ENCODE data around the gene SYDE2.
"Not testable (repeated sequence)": the region's sequence is repeated elsewhere in the genome, so short reads cannot be mapped to it uniquely, and the experiment has no call there.

SYDE2 gene

DNA sequence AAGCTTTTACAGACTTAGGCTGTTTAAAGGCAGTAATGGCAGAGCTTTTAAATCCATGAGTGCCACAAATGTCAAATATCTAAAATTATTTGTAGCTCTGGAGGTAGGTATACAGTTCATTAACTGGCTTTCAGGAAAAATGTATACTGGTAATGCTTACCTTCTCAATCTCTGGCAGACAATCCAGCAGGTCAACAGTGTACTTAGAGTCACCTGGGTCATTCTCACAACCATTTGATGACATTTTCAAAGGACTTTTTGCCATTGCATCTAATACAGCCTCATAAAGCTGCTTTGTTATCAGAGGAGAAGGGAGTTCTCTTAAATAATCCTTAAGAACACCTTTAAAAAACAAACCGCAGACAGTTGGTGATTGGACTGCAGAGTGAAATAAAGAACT is 31.9 kb downstream of the SYDE2 start:
- no peak for DNase-seq

DNA sequence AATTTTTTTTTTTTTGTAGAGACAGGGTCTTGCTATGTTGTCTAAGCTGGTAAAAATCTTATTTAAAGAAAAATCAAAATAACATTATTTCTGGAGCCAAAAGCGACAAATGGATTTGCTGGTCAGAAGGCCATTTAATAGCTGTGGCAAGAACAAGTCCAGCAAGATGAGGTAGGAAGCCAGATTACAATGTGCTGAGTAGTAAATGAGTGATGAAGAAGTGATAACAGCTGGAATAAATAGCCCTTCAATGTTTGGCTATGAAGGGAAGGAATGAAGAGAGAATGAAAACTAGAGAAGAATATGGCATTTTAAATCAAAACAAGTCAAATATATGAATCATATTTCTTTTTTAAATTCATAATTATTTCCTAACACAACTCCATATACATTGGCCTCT is 34.5 kb downstream of the SYDE2 start:
- no peak for DNase-seq

GRCh38 chr1:85158910-85159309 is 41.9 kb downstream of the SYDE2 start:
- no peak for DNase-seq

DNA sequence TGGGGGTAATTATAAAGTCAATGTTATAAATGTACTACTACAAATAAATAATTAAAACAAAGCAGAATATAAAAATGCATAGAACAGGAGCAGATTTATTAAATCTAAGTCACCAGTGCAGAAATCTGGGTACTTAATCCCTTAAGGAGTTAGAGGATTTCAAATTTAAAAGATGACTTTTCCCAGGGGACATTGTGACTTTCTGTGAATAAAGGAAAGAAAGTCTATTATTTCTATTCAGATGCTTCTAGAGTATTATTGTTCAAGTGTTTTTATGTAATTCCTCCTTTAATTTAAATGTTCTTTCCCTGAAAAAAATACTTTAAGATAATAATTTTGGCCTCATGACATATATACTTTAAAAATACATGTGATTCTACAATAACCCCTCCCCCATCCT is 43.4 kb downstream of the SYDE2 start:
- no peak for DNase-seq

DNA sequence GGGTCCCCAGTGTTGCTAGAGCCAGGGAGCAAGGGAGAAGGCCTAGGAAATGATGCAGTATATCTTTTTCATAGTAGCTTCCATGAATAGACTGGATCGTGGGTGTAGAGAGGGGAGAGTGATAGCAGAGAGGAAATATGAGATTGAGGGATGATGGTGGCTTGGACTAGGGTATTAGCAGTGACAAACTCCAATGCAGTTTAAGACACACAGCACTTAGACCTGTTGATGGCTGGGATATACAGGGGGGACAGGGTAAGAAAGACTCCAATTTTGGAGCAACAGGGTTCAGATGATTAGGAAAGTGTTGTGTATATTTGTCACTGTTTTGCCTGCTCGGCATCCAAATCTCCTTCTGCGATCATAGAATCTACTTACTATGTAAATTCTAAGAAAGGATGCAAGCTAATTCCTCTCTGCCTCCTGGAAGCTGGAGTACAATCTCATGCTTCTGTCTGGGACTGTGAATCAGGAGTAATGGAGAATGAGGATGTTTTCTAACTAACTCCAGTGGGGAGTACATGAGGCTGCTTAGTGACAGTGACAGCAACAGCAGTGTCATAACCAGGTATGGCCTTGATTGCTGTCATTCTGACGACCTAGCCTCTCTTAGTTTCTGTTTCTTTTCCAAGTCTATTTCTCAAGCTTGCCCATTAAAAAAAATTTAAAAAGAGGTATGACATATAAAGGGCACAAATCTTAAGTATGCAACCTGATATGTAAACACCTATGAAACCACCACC is 47.5 kb downstream of the SYDE2 start:
- no peak for DNase-seq

GRCh38 chr1:85151446-85151845 is 49.4 kb downstream of the SYDE2 start:
- DNase-seq = no peak

DNA sequence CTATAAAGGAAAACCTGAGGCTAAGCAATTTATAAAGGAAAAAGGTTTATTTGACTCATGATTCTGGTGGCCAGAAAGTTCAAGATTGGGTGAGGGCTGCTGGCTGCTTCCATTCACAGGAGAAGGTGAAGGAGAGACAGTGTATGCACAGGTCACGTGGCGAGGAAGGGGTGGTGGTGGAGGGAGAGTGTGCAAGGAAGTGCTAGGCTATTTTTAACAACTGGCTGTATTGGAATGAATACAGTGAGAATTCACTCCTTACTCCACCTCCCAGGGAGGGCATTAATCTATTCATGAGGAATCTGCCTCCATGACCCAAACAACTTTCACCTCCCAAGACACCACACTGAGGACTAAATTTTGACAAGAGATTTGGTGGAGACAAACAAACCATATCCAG is 51.0 kb downstream of the SYDE2 start:
- no peak for DNase-seq

- no peak for DNase-seq
Measured at GRCh38 chr1:85148524-85149250, 52.1 kb downstream of the SYDE2 start.

GRCh38 chr1:85146972-85147359 is 53.9 kb downstream of the SYDE2 start:
- DNase-seq = no peak

DNA sequence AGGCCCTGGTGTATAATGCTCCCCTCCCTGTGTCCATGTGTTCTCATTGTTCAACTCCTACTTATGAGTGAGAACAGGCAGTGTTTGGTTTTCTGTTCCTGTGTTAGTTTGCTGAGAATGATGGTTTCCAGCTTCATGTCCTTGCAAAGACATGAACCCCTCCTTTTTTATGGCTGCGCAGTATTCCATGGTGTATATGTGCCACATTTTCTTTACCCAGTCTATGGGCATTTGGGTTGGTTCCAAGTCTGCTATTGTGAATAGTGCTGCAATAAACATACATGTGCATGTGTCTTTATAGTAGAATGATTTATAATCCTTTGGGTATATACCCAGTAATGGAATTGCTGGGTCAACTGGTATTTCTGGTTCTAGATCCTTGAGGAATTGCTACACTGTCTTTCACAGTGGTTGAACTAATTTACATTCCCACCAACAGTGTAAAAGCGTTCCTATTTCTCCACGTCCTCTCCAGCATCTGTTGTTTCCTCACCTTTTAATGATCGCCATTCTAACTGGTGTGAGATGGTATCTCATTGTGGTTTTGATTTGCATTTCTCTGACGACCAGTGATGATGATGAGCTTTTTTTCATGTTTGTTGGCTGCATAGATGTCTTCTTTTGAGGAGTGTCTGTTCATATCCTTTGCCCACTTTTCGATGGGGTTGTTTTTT is 54.4 kb downstream of the SYDE2 start:
- not testable (repeated sequence) for DNase-seq

DNA sequence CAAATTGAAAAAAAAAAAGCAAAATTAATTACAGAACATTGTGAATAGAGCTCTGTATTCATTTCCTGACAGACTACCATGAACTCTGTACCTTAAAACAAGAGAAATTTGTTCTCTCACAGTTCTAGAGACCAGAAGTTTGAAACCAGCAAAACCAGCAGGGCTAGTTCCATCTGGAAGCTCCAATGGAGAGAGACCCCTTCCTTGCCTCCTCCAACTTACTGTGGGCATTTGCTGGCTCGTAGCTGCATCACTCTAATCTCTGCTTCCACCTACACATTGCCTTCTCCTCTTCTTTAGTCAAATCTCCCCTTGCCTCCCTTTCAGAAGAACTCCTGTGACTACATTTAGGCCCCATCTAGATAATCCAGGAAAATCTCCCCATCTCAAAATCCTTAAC is 56.5 kb downstream of the SYDE2 start:
- no peak for DNase-seq

DNA sequence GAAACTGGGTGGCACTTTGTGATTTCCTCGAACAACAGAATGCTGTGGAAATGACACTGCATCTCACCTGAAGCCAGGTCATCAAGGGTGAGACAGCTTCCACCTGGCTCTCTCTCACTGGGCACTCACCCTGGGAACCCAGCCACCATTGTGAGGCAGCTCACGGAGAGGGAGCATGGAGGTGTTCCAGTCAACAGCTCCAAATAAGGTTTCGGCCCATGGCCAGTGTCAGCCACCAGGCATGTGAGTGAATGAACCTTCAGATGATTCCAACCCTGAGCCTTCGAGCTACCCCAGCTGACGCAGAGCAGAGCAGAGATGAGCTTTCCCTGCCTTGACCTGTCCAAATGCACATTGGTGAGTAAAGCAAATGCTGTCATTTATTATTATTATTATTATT is 58.1 kb downstream of the SYDE2 start:
- no peak for DNase-seq

DNA sequence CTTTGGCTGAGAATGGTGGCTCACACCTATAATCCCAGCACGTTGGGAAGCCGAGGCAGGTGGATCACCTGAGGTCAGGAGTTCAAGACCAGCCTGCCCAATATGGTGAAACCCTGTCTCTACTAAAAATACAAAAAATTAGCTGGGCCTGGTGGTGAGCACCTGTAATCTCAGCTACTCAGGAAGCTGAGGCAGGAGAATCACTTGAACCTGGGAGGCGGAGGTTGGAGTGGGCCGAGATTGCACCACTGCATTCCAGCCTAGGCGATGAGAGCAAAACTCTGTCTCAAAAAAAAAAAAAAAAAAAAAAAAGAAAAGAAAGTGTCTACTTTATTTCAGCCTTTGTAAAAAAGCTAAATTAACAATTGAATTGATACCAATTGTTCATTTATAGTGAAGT is 62.4 kb downstream of the SYDE2 start:
- not testable (repeated sequence) for DNase-seq

- DNase-seq = peak; percentile 99
Measured at GRCh38 chr1:85137660-85138059, 63.2 kb downstream of the SYDE2 start.

DNA sequence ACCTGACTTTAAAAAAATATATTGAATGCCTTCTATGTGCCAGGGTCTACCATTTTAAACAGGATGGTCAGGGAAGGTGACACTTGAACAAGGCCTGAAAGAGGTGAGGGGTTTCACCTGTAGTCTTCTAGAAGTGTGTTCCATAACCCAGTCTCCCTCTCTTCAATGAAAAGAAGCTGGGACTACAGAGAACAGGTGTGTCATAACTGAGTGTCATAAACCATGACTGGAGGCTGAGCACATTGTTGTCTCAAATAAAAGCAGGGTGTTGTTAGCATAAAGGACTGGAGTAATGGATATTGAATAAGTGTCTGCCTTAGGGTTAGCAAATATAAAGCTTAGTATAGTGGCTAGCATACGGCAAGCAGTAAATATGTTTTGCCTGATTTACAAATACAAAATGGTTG is 65.4 kb downstream of the SYDE2 start:
- peak; percentile 78 for DNase-seq

GRCh38 chr1:85134583-85135391 is 66.0 kb downstream of the SYDE2 start:
- DNase-seq = no peak

DNA sequence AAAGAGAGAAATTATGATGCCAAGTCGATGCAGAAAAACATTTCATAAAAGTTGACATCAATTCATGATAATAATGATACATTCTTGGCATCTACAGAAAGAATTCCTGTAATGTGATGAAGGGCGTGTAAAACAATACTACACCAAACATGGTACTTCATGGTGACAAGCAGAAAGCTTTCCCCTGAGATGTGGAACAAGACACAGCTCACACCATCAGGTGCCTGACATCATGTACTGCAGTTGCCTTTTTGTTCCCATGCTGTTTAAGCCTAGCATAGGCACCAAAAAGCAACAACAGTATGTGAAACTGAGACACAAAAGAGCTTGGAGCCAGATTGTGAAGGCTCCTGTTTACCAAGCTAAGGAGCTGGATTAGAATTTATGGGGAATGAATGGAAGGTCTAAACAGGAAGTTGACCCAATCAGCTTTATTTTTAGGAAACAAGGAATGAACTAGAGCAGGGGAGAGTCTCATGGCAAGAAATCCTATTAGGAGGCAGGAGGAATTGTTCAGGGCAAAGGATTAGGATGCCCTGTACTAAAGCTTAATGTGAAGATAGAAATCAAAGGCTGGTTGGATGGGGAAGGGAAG is 67.2 kb downstream of the SYDE2 start:
- no peak for DNase-seq

DNA sequence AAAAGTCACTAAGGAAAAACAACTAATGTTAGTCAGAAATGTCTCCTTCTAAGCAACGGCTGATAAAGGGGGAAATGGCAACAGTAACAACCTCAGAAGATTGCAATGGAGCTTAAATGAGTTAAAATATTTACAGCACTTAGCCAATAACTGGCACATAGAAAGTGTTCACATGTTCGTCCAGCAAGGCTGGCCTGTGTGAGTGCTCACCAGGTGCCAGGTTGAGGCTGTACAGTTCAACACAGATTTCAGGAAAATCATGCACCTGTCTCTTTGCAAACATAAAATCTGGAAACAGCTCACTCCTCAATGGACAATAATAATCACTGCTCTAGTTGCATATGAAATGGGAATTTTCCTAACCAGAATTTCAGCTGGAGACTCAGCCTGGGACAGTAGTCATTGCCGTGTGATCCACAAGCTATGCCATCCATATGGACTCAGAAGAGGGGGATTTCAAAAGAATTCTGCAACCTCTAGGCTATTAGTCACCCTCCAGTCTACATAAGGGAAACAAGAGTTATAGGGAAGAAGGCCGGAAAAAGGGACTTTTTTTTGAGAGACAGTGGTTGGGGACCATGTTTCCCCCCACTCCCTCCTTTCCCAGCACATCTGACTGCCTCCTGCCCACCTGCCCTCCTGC is 68.6 kb downstream of the SYDE2 start:
- DNase-seq = no peak

- no peak for DNase-seq
Measured at GRCh38 chr1:85128316-85128715, 72.5 kb downstream of the SYDE2 start.

DNA sequence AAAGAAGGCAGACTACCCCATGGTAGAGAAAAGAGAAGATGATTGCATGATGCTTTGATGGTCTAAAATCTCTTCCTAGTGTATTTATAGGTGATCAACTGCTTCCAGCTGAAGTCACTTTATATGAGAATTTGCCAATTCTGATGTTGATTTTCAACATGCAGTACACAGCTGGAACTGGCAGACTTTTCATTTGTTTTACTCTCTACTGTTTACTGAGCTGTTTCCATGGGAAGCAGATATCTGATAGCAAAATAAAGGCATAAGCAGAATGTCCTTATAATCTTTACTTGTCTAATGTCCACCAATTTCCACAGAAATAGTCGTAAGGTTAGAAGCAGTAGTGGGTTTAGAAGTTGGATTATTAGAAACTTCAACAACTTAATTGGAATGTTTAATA is 74.9 kb downstream of the SYDE2 start:
- DNase-seq = peak; percentile 43

- peak; percentile 86 for DNase-seq
Measured at GRCh38 chr1:85124091-85124490, 76.7 kb downstream of the SYDE2 start.

DNA sequence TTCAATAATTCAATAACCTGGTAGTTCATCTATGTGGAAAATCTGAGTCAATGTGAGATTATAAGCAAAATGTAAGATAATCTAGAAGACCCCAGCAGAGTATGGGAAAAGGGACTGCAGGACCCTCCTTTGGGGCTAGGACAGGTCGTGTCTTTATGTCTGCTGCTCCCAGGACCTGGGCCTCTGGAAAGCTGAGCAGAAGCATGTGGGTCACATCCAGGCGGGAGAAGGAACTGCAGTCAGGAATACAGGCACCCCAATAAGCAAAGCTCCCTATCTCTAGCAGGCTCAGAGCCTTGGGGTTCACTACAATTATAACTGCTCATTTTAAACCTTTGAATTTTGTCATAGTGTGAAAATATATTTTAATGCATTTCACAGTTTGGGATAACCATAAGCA is 78.6 kb downstream of the SYDE2 start:
- DNase-seq = no peak

Data from NCI-H1092 treated with DMSO at 0.1 percent for 48 hours (cell line).